ENCODE results near the gene GREB1L. TPM values are rescaled to one million over a fixed set of nuclear protein-coding genes. Genes with fewer than 3 reads are reported as not detected.

Gene GREB1L
- polyA plus RNA-seq, 2 of the 4 experiments (the other 2 are of a cell fraction): 1.4 to 2.8 TPM

DNA sequence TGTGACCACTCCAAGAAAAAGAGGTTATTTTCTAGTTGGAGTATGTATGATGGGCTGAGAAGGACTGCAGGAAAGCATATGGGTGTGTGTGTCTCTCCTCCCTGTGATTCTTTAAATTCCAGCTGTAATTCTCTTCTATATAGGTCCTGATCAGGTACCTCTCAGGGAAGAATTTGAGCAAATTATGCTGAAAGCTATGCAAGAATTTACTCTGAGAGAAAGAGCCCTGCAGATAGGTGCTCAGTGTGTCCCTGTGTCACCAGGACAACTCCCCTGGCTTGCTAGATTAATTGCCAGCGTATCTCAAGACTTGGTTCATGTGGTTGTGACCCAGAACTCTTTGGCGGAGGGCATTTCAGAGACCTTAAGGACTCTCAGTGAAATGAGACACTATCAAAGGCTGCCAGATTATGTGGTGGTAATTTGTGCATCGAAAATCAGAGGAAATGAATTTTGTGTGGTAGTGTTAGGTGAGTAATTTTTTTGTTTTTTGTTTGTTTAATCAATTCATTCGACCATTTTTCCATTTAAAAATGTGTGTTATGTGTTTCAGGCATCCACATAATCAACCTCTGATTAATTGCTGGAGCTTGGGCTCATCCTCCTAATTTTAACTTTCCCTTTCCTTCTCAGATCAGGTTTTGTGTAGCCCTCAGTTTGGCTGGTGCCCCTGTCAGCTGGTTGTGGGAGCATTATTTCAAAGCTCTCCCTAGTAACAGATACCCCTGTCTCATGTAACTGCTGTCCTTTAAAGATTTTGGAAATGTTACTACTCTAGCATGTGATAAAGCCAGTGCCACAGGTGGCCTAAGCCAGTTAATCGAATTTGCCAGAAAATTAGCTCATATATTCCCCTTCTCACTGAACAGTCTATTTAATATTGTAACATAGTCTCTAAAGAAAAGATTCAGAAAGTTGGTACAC, 207.6 kb downstream of the GREB1L start:
- FAIRE-seq: no peak
- no peak for TF ChIP-seq NPAS2 (CRISPR knock-in tag; IDR thresholded peaks at IDR 0.05; ENCODE audit: borderline replicate concordance)
- CTCF ChIA-PET: interaction anchor here (1.0 to 4.2 kb wide), 4 partner anchors 37 to 255 kb away, joined by 3 to 18 read pairs (median 3); no protein-coding TSS in a partner anchor
- no peak overlapping the region for H3K4me3 ChIP-seq
- POLR2A ChIA-PET: no interaction called here
- H3K4me2 ChIP-seq: no peak overlapping the region
- no peaks in the 10 kb centered on the region for H3K4me1 ChIP-seq
- H3K27ac ChIP-seq: no peak overlapping the region
- DNase-seq (ENCODE audit: low read depth in 1 of 2, low spot score in 1 of 2): no peak
- WGBS (ENCODE audit: missing lambda C conversion rate): 52% methylated on average over 5 of the region's 5 CpGs
- H3K9me3 ChIP-seq: no peaks in the 10 kb centered on the region
- ATAC-seq: no peak

- DNase-seq (ENCODE audit: low read depth in 1 of 2, low spot score in 1 of 2) (no peak), FAIRE-seq (no peak), ATAC-seq (no peak)
- ChIA-PET POLR2A (no interaction called here), CTCF (interaction anchor here (1.3 to 4.2 kb wide), 3 partner anchors 36 to 255 kb away, joined by 3 to 18 read pairs (median 3); no protein-coding TSS in a partner anchor)
- no peak overlapping the region for H3K4me3 ChIP-seq
- H3K9me3 ChIP-seq: no peaks in the 10 kb centered on the region
- H3K4me1 ChIP-seq: no peaks in the 10 kb centered on the region
- 73% methylated on average over 2 of the region's 2 CpGs for WGBS (ENCODE audit: missing lambda C conversion rate)
- TF ChIP-seq SREBF2 (IDR thresholded peaks at IDR 0.05) (no peak), ESRRA (IDR thresholded peaks at IDR 0.05; ENCODE audit: borderline replicate concordance, low read length) (no peak), PHF8 (IDR thresholded peaks at IDR 0.05; ENCODE audit: borderline replicate concordance, low read depth) (no peak), FOSL2 (IDR thresholded peaks at IDR 0.05) (no peak), FOSL2 (CRISPR knock-in tag; IDR thresholded peaks at IDR 0.05) (no peak), NPAS2 (CRISPR knock-in tag; IDR thresholded peaks at IDR 0.05; ENCODE audit: borderline replicate concordance) (no peak), EHMT2 (IDR thresholded peaks at IDR 0.05; ENCODE audit: low read depth) (no peak), ZC3H11A (IDR thresholded peaks at IDR 0.05) (no peak), FOXS1 (CRISPR knock-in tag; IDR thresholded peaks at IDR 0.05) (no peak), NR3C1 (IDR thresholded peaks at IDR 0.05) (no peak), ZNF302 (CRISPR knock-in tag; IDR thresholded peaks at IDR 0.05) (no peak), SMC3 (IDR thresholded peaks at IDR 0.05) (no peak), USF2 (IDR thresholded peaks at IDR 0.05) (no peak), JUN (IDR thresholded peaks at IDR 0.05) (no peak), CEBPB (IDR thresholded peaks at IDR 0.05) (no peak), BHLHE40 (IDR thresholded peaks at IDR 0.05; ENCODE audit: low read depth, low read length) (no peak), REST (IDR thresholded peaks at IDR 0.05) (no peak)
- TF ChIP-seq, protein P1, sequence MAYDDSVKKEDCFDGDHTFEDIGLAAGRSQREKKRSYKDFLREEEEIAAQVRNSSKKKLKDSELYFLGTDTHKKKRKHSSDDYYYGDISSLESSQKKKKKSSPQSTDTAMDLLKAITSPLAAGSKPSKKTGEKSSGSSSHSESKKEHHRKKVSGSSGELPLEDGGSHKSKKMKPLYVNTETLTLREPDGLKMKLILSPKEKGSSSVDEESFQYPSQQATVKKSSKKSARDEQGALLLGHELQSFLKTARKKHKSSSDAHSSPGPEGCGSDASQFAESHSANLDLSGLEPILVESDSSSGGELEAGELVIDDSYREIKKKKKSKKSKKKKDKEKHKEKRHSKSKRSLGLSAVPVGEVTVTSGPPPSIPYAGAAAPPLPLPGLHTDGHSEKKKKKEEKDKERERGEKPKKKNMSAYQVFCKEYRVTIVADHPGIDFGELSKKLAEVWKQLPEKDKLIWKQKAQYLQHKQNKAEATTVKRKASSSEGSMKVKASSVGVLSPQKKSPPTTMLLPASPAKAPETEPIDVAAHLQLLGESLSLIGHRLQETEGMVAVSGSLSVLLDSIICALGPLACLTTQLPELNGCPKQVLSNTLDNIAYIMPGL (CRISPR knock-in tag; IDR thresholded peaks at IDR 0.05; ENCODE audit: borderline replicate concordance): no peak
- TF ChIP-seq, protein P2, sequence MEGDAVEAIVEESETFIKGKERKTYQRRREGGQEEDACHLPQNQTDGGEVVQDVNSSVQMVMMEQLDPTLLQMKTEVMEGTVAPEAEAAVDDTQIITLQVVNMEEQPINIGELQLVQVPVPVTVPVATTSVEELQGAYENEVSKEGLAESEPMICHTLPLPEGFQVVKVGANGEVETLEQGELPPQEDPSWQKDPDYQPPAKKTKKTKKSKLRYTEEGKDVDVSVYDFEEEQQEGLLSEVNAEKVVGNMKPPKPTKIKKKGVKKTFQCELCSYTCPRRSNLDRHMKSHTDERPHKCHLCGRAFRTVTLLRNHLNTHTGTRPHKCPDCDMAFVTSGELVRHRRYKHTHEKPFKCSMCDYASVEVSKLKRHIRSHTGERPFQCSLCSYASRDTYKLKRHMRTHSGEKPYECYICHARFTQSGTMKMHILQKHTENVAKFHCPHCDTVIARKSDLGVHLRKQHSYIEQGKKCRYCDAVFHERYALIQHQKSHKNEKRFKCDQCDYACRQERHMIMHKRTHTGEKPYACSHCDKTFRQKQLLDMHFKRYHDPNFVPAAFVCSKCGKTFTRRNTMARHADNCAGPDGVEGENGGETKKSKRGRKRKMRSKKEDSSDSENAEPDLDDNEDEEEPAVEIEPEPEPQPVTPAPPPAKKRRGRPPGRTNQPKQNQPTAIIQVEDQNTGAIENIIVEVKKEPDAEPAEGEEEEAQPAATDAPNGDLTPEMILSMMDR (IDR thresholded peaks at IDR 0.05): no peak
- no peak overlapping the region for H3K27ac ChIP-seq
- no peak overlapping the region for H3K4me2 ChIP-seq
Observed at GRCh38 chr18:21450503-21450902, 208.5 kb downstream of the GREB1L start.

All from A549 (cell line).